Measurements from ENCODE around the gene MOB1B. TPM values are rescaled to one million over a fixed set of nuclear protein-coding genes. Genes with fewer than 3 reads are reported as not detected.
"Not testable (repeated sequence)": the region's sequence is repeated elsewhere in the genome, so short reads cannot be mapped to it uniquely, and the experiment has no call there.

Gene MOB1B
- total RNA-seq, 5 donors from 2014 or later (not counting 1 experiment from before 2014, with no cell fraction given), result 10.7 to 16.0 (median 11.2) TPM

GRCh38 chr4:71009890-71010588 is 107.9 kb downstream of the MOB1B start:
- no peak overlapping the region for H3K27ac ChIP-seq (ENCODE audit: low read length)
- ChIA-PET CTCF (interaction anchor here (0.5 to 4.9 kb wide), 46 partner anchors 10 to 1398 kb away, joined by 3 to 42 read pairs (median 5); partner anchors contain the start of genes DCK (in 2 of the 2) and MOB1B (in 1 of the 2)), POLR2A (interaction anchor here (0.5 to 1.3 kb wide), 12 partner anchors 13 to 955 kb away, joined by 3 to 8 read pairs (median 5); no protein-coding TSS in a partner anchor)
- no peaks in the 10 kb centered on the region for H3K9me3 ChIP-seq
- Mint-ChIP-seq H3K4me3 (no peak overlapping the region), H3K27ac (peak overlapping the region; percentile 13 to 63), H3K27me3 (no peaks in the 10 kb centered on the region), H3K9me3 (no peaks in the 10 kb centered on the region), H3K4me1 (peaks cover 46 to 58% (median 52%) of the 10 kb centered on the region in 3 donors), H3K36me3 (peaks cover 14% of the 10 kb centered on the region)
- no peaks in the 10 kb centered on the region for H3K27me3 ChIP-seq (replicated peaks in 1 of 2; ENCODE audit: control insufficient read depth in 2 of 2, extremely low read depth in 1 of 2, insufficient read depth in 2 of 2, low read length in 1 of 2)
- H3K36me3 ChIP-seq (ENCODE audit: control insufficient read depth in 2 of 2, extremely low read depth in 1 of 2, insufficient read depth in 1 of 2, low read length in 1 of 2), result peaks cover 0 to 13% of the 10 kb centered on the region in 2 donors
- ATAC-seq (replicated peaks in 1 of 4) (peak in 3 of 4 experiments; percentile 68 to 78 (median 71)), DNase-seq (peak in 2 of 35 experiments; percentile 10 to 73)
- H3K4me1 ChIP-seq (ENCODE audit: control insufficient read depth in 1 of 2, extremely low read depth in 1 of 2, insufficient read depth in 2 of 2, low read length in 2 of 2), result peaks cover 17 to 24% of the 10 kb centered on the region in 2 experiments
- no peak overlapping the region for H3K4me3 ChIP-seq (ENCODE audit: control insufficient read depth in 1 of 2, extremely low read depth in 1 of 2, low read length in 1 of 2)
- no CpG with 5 or more reads among the region's 3 CpGs for WGBS (ENCODE audit: insufficient coverage)

- Histone ChIP-seq H3K36me3 (ENCODE audit: control insufficient read depth in 2 of 2, extremely low read depth in 1 of 2, insufficient read depth in 1 of 2, low read length in 1 of 2) (peaks cover 0 to 13% of the 10 kb centered on the region in 2 donors), H3K4me3 (ENCODE audit: control insufficient read depth in 1 of 2, extremely low read depth in 1 of 2, low read length in 1 of 2) (no peak overlapping the region), H3K27me3 (replicated peaks in 1 of 2; ENCODE audit: control insufficient read depth in 2 of 2, extremely low read depth in 1 of 2, insufficient read depth in 2 of 2, low read length in 1 of 2) (no peaks in the 10 kb centered on the region), H3K9me3 (no peaks in the 10 kb centered on the region), H3K27ac (ENCODE audit: low read length) (no peak overlapping the region), H3K4me1 (ENCODE audit: control insufficient read depth in 1 of 2, extremely low read depth in 1 of 2, insufficient read depth in 2 of 2, low read length in 2 of 2) (peaks cover 11 to 12% of the 10 kb centered on the region in 2 experiments)
- H3K27ac Mint-ChIP-seq, result no peak overlapping the region
- H3K9me3 Mint-ChIP-seq, result no peaks in the 10 kb centered on the region
- H3K36me3 Mint-ChIP-seq, result peaks cover 19% of the 10 kb centered on the region
- ATAC-seq (replicated peaks in 1 of 4) (no peak), DNase-seq (no peak)
- peaks cover 38 to 51% (median 45%) of the 10 kb centered on the region in 3 donors for H3K4me1 Mint-ChIP-seq
- no peak overlapping the region for H3K4me3 Mint-ChIP-seq
- CTCF ChIA-PET, result interaction anchor here (0.6 to 4.9 kb wide), 4 partner anchors 14 to 410 kb away, joined by 3 to 37 read pairs (median 5); no protein-coding TSS in a partner anchor
- 100% methylated on average over 3 of the region's 4 CpGs for WGBS (ENCODE audit: insufficient coverage)
- H3K27me3 Mint-ChIP-seq, result no peaks in the 10 kb centered on the region
- POLR2A ChIA-PET, result no interaction called here
Observed at GRCh38 chr4:71011451-71011850, 109.3 kb downstream of the MOB1B start.

GRCh38 chr4:71017391-71017790 is 115.2 kb downstream of the MOB1B start:
- H3K9me3 ChIP-seq; ATAC-seq (replicated peaks in 1 of 4); H3K4me3 ChIP-seq (ENCODE audit: control insufficient read depth in 1 of 2, extremely low read depth in 1 of 2, low read length in 1 of 2); H3K27ac Mint-ChIP-seq; DNase-seq; H3K36me3 ChIP-seq (ENCODE audit: control insufficient read depth in 2 of 2, extremely low read depth in 1 of 2, insufficient read depth in 1 of 2, low read length in 1 of 2); H3K27me3 Mint-ChIP-seq; H3K9me3 Mint-ChIP-seq; H3K27ac ChIP-seq (ENCODE audit: low read length); H3K27me3 ChIP-seq (replicated peaks in 1 of 2; ENCODE audit: control insufficient read depth in 2 of 2, extremely low read depth in 1 of 2, insufficient read depth in 2 of 2, low read length in 1 of 2); CTCF ChIA-PET; POLR2A ChIA-PET; H3K4me1 ChIP-seq (ENCODE audit: control insufficient read depth in 1 of 2, extremely low read depth in 1 of 2, insufficient read depth in 2 of 2, low read length in 2 of 2); H3K4me3 Mint-ChIP-seq: not testable (repeated sequence)
- H3K4me1 Mint-ChIP-seq, result peaks cover 7 to 28% (median 27%) of the 10 kb centered on the region in 3 donors
- H3K36me3 Mint-ChIP-seq, result peaks cover 21% of the 10 kb centered on the region
- WGBS (ENCODE audit: insufficient coverage), result no CpG with 5 or more reads among the region's 2 CpGs

- Mint-ChIP-seq H3K4me1 (peaks cover 7 to 31% (median 22%) of the 10 kb centered on the region in 3 donors), H3K9me3 (no peaks in the 10 kb centered on the region), H3K36me3 (peaks cover 28% of the 10 kb centered on the region), H3K27me3 (no peaks in the 10 kb centered on the region), H3K4me3 (no peak overlapping the region), H3K27ac (no peak overlapping the region)
- Histone ChIP-seq H3K27ac (ENCODE audit: low read length) (no peak overlapping the region), H3K27me3 (replicated peaks in 1 of 2; ENCODE audit: control insufficient read depth in 2 of 2, extremely low read depth in 1 of 2, insufficient read depth in 2 of 2, low read length in 1 of 2) (no peaks in the 10 kb centered on the region), H3K36me3 (ENCODE audit: control insufficient read depth in 2 of 2, extremely low read depth in 1 of 2, insufficient read depth in 1 of 2, low read length in 1 of 2) (peaks cover 3 to 21% of the 10 kb centered on the region in 2 donors), H3K4me3 (ENCODE audit: control insufficient read depth in 1 of 2, extremely low read depth in 1 of 2, low read length in 1 of 2) (no peak overlapping the region), H3K9me3 (no peaks in the 10 kb centered on the region), H3K4me1 (ENCODE audit: control insufficient read depth in 1 of 2, extremely low read depth in 1 of 2, insufficient read depth in 2 of 2, low read length in 2 of 2) (no peaks in the 10 kb centered on the region)
- ChIA-PET POLR2A (interaction anchor here in 1 of 2 donors (0.7 kb wide), 1 partner anchor 286 kb away, joined by 4 read pairs; no protein-coding TSS in a partner anchor), CTCF (interaction anchor here in 1 of 2 donors (0.6 to 1.5 kb wide), 3 partner anchors 10 to 234 kb away, joined by 4 to 5 read pairs (median 4); no protein-coding TSS in a partner anchor)
- WGBS (ENCODE audit: insufficient coverage), result no CpG with 5 or more reads among the region's 1 CpG
- DNase-seq (no peak), ATAC-seq (replicated peaks in 1 of 4) (no peak)
Observed at GRCh38 chr4:71020611-71021010, 118.4 kb downstream of the MOB1B start.

GRCh38 chr4:71025654-71026053 is 123.5 kb downstream of the MOB1B start:
- no peak for ATAC-seq (replicated peaks in 1 of 4)
- Mint-ChIP-seq H3K9me3 (no peaks in the 10 kb centered on the region), H3K27me3 (no peaks in the 10 kb centered on the region), H3K27ac (no peak overlapping the region), H3K4me3 (no peak overlapping the region), H3K36me3 (peaks cover 52% of the 10 kb centered on the region), H3K4me1 (peaks cover 7 to 23% (median 17%) of the 10 kb centered on the region in 3 donors)
- Histone ChIP-seq H3K27me3 (replicated peaks in 1 of 2; ENCODE audit: control insufficient read depth in 2 of 2, extremely low read depth in 1 of 2, insufficient read depth in 2 of 2, low read length in 1 of 2) (no peaks in the 10 kb centered on the region), H3K4me1 (ENCODE audit: control insufficient read depth in 1 of 2, extremely low read depth in 1 of 2, insufficient read depth in 2 of 2, low read length in 2 of 2) (no peaks in the 10 kb centered on the region), H3K9me3 (no peaks in the 10 kb centered on the region), H3K36me3 (ENCODE audit: control insufficient read depth in 2 of 2, extremely low read depth in 1 of 2, insufficient read depth in 1 of 2, low read length in 1 of 2) (peaks cover 3 to 38% of the 10 kb centered on the region in 2 donors), H3K27ac (ENCODE audit: low read length) (no peak overlapping the region), H3K4me3 (ENCODE audit: control insufficient read depth in 1 of 2, extremely low read depth in 1 of 2, low read length in 1 of 2) (no peak overlapping the region)
- no CpG with 5 or more reads among the region's 3 CpGs for WGBS (ENCODE audit: insufficient coverage)
- ChIA-PET POLR2A (no interaction called here), CTCF (interaction anchor here in 1 of 2 donors (1.3 to 1.8 kb wide), 2 partner anchors 15 to 374 kb away, joined by 4 to 6 read pairs; no protein-coding TSS in a partner anchor)
- no peak for DNase-seq

- peaks cover 3 to 37% of the 10 kb centered on the region in 2 donors for H3K36me3 ChIP-seq (ENCODE audit: control insufficient read depth in 2 of 2, extremely low read depth in 1 of 2, insufficient read depth in 1 of 2, low read length in 1 of 2)
- no peaks in the 10 kb centered on the region for H3K9me3 Mint-ChIP-seq
Observed at GRCh38 chr4:71026086-71026485, 123.9 kb downstream of the MOB1B start.

More at GRCh38 chr4:71026086-71026485, 123.9 kb downstream of the MOB1B start:
- H3K27me3 Mint-ChIP-seq, result no peaks in the 10 kb centered on the region
- CTCF ChIA-PET, result interaction anchor here in 1 of 2 donors (1.3 to 1.8 kb wide), 2 partner anchors 16 to 374 kb away, joined by 4 to 6 read pairs; no protein-coding TSS in a partner anchor
- H3K27ac Mint-ChIP-seq, result no peak overlapping the region
- ATAC-seq (replicated peaks in 1 of 4) (no peak), DNase-seq (no peak)
- H3K36me3 Mint-ChIP-seq, result peaks cover 55% of the 10 kb centered on the region
- peaks cover 7 to 21% (median 17%) of the 10 kb centered on the region in 3 donors for H3K4me1 Mint-ChIP-seq
- no peak overlapping the region for H3K4me3 Mint-ChIP-seq
- Histone ChIP-seq H3K4me3 (ENCODE audit: control insufficient read depth in 1 of 2, extremely low read depth in 1 of 2, low read length in 1 of 2) (no peak overlapping the region), H3K4me1 (ENCODE audit: control insufficient read depth in 1 of 2, extremely low read depth in 1 of 2, insufficient read depth in 2 of 2, low read length in 2 of 2) (no peaks in the 10 kb centered on the region), H3K27me3 (replicated peaks in 1 of 2; ENCODE audit: control insufficient read depth in 2 of 2, extremely low read depth in 1 of 2, insufficient read depth in 2 of 2, low read length in 1 of 2) (no peaks in the 10 kb centered on the region), H3K9me3 (no peaks in the 10 kb centered on the region), H3K27ac (ENCODE audit: low read length) (no peak overlapping the region)
- WGBS (ENCODE audit: insufficient coverage), result 86% methylated on average over 1 of the region's 2 CpGs
- POLR2A ChIA-PET, result no interaction called here
